KBM-7 (cell line): ENCODE data around the gene SLC30A4.

ENCODE experiments used
- DNase-seq: peaks from one replicate; pipeline ENCODE4 v3.0.0-alpha.2; 2015
- in situ Hi-C: fragments of 300-500 bp; cut with MboI; formaldehyde crosslinking; loops from 2 replicates; pipeline ENCODE4 v1.14.3; 2020; ENCODE audit warnings: low sequenced_read_pairs, low pct_unique_long_range_greater_than_20kb, mixed read lengths

SLC30A4 gene

GRCh38 chr15:45429941-45430792, 92.4 kb downstream of the SLC30A4 start:
- in situ Hi-C loops = no loop called here
- DNase-seq = peak; percentile 80
